Measurements from ENCODE around the gene GUCY1A2. TPM values are rescaled to one million over a fixed set of nuclear protein-coding genes. Genes with fewer than 3 reads are reported as not detected.

Gene GUCY1A2
- total and polyA plus RNA-seq, 11 donors = 0.93 to 14.1 (median 10.1) TPM

GRCh38 chr11:106971864-106972263 is 46.4 kb downstream of the GUCY1A2 start:
- TF ChIP-seq CTCF (IDR thresholded peaks at IDR 0.05) (no peak), POLR2A (IDR thresholded peaks at IDR 0.05) (no peak)

GRCh38 chr11:106969644-106970355 is 48.5 kb downstream of the GUCY1A2 start:
- Histone ChIP-seq H3K4me1 (peaks cover 0 to 7% (median 0%) of the 10 kb centered on the region in 12 donors), H3K4me3 (no peak overlapping the region), H3K9me3 (no peaks in the 10 kb centered on the region), H3K36me3 (no peaks in the 10 kb centered on the region), H3K27ac (no peak overlapping the region), H3K27me3 (no peaks in the 10 kb centered on the region)
- ATAC-seq (peak in 1 of 4 donors; percentile 55), DNase-seq (peak in 2 of 5 donors; percentile 34 to 41)
- WGBS, 4 donors = 42 to 58% (median 52%) methylated on average over 1 of the region's 1 CpG
- intact Hi-C loops (cut with DNase I) = no loop called here
- TF ChIP-seq CTCF (IDR thresholded peaks at IDR 0.05) = no peak
- TF ChIP-seq POLR2A (IDR thresholded peaks at IDR 0.05) = no peak

More at GRCh38 chr11:106971864-106972263, 46.4 kb downstream of the GUCY1A2 start:
- intact Hi-C loops (cut with DNase I) = no loop called here
- Histone ChIP-seq H3K4me1 (peaks cover 0 to 10% (median 0%) of the 10 kb centered on the region in 12 donors), H3K27ac (no peak overlapping the region), H3K4me3 (no peak overlapping the region), H3K9me3 (no peaks in the 10 kb centered on the region), H3K36me3 (no peaks in the 10 kb centered on the region), H3K27me3 (no peaks in the 10 kb centered on the region)
- DNase-seq (no peak), ATAC-seq (no peak)

GRCh38 chr11:106962995-106963394 is 55.3 kb downstream of the GUCY1A2 start:
- ATAC-seq = no peak
- TF ChIP-seq POLR2A (IDR thresholded peaks at IDR 0.05) (no peak), CTCF (IDR thresholded peaks at IDR 0.05) (no peak)

GRCh38 chr11:106961518-106961917 is 56.8 kb downstream of the GUCY1A2 start:
- Histone ChIP-seq H3K4me1 (peaks cover 0 to 15% (median 0%) of the 10 kb centered on the region in 12 donors), H3K27me3 (no peaks in the 10 kb centered on the region), H3K36me3 (no peaks in the 10 kb centered on the region), H3K4me3 (no peak overlapping the region), H3K9me3 (no peaks in the 10 kb centered on the region), H3K27ac (no peak overlapping the region)
- intact Hi-C loops (cut with DNase I) = no loop called here
- DNase-seq (no peak), ATAC-seq (no peak)
- 33 to 49% (median 46%) methylated on average over 1 of the region's 1 CpG for WGBS, 4 donors
- TF ChIP-seq POLR2A (IDR thresholded peaks at IDR 0.05) (no peak), CTCF (IDR thresholded peaks at IDR 0.05) (no peak)

More at GRCh38 chr11:106962995-106963394, 55.3 kb downstream of the GUCY1A2 start:
- Histone ChIP-seq H3K36me3 (no peaks in the 10 kb centered on the region), H3K9me3 (no peaks in the 10 kb centered on the region), H3K27ac (no peak overlapping the region), H3K4me3 (no peak overlapping the region), H3K27me3 (no peaks in the 10 kb centered on the region), H3K4me1 (peaks cover 0 to 15% (median 0%) of the 10 kb centered on the region in 12 donors)
- intact Hi-C loops (cut with DNase I) = no loop called here
- DNase-seq = no peak
- 61 to 71% (median 64%) methylated on average over 2 of the region's 2 CpGs for WGBS, 4 donors
